Lower leg skin (tissue), 3 donors: ENCODE data around the gene BIRC7.

Source experiments
- CTCF ChIP-seq, 3 donors: fragments of 450-650 bp; IDR thresholded peaks; one replicate each; pipeline ENCODE4 v1.5.1; 2016; ENCODE audit warnings: antibody characterized with exemption in 3 of 3, mild to moderate bottlenecking in 3 of 3, moderate library complexity in 2 of 3
- POLR2A ChIP-seq, 2 donors: fragments of 450-650 bp; IDR thresholded peaks; one replicate each; pipeline ENCODE4 v1.6.1; 2016 to 2017; ENCODE audit warnings: antibody characterized with exemption in 2 of 2, mild to moderate bottlenecking in 1 of 2, moderate library complexity in 1 of 2

- TF ChIP-seq POLR2A (IDR thresholded peaks at IDR 0.05): no peak
- TF ChIP-seq CTCF (IDR thresholded peaks at IDR 0.05): no peak
Measured at GRCh38 chr20:63268671-63269439, 33.1 kb downstream of the BIRC7 start.
